ENCODE data around the gene AP1M1.

The AP1M1 gene

GRCh38 chr19:16260160-16260811, 62.6 kb downstream of the AP1M1 start:
- H3K4me1 ChIP-seq (ENCODE audit: low read length): peaks cover 60% of the 10 kb centered on the region
- no peaks in the 10 kb centered on the region for H3K79me2 ChIP-seq (ENCODE audit: low read length)
- no peak overlapping the region for H2AFZ ChIP-seq (ENCODE audit: low read depth, low read length)
- H3K27ac ChIP-seq (ENCODE audit: low read length): peak overlapping the region; percentile 7; the same call in 1 of the 2 replicates
- H3K4me2 ChIP-seq (ENCODE audit: low read length): peak overlapping the region; percentile 45
- H3K27me3 ChIP-seq (ENCODE audit: low read depth, low read length): peaks cover 89% of the 10 kb centered on the region
- peak overlapping the region; percentile 12; the same call in 1 of the 2 replicates for H3K4me3 ChIP-seq (ENCODE audit: low read length)
- H3K9ac ChIP-seq (ENCODE audit: low read length): no peak overlapping the region
- H3K36me3 ChIP-seq (replicated peaks; ENCODE audit: low read depth, low read length): no peaks in the 10 kb centered on the region
- TF ChIP-seq, protein P1, sequence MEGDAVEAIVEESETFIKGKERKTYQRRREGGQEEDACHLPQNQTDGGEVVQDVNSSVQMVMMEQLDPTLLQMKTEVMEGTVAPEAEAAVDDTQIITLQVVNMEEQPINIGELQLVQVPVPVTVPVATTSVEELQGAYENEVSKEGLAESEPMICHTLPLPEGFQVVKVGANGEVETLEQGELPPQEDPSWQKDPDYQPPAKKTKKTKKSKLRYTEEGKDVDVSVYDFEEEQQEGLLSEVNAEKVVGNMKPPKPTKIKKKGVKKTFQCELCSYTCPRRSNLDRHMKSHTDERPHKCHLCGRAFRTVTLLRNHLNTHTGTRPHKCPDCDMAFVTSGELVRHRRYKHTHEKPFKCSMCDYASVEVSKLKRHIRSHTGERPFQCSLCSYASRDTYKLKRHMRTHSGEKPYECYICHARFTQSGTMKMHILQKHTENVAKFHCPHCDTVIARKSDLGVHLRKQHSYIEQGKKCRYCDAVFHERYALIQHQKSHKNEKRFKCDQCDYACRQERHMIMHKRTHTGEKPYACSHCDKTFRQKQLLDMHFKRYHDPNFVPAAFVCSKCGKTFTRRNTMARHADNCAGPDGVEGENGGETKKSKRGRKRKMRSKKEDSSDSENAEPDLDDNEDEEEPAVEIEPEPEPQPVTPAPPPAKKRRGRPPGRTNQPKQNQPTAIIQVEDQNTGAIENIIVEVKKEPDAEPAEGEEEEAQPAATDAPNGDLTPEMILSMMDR (IDR thresholded peaks at IDR 0.05; ENCODE audit: low read depth, low read length): no peak
- TF ChIP-seq EZH2phosphoT487 (IDR thresholded peaks at IDR 0.05; ENCODE audit: low read depth): no peak
- peaks cover 4% of the 10 kb centered on the region; the same call in 1 of the 2 replicates for H4K20me1 ChIP-seq (ENCODE audit: insufficient read depth, low read length)
- peaks cover 4% of the 10 kb centered on the region; the same call in 1 of the 2 replicates for H3K9me3 ChIP-seq (ENCODE audit: insufficient read depth, low read length)

- Histone ChIP-seq H3K4me2 (ENCODE audit: low read length) (no peak overlapping the region), H3K4me1 (ENCODE audit: low read length) (peaks cover 60% of the 10 kb centered on the region), H3K9me3 (ENCODE audit: insufficient read depth, low read length) (peaks cover 5% of the 10 kb centered on the region; the same call in 1 of the 2 replicates), H3K79me2 (ENCODE audit: low read length) (no peaks in the 10 kb centered on the region), H3K36me3 (replicated peaks; ENCODE audit: low read depth, low read length) (no peaks in the 10 kb centered on the region), H3K27me3 (ENCODE audit: low read depth, low read length) (peaks cover 90% of the 10 kb centered on the region), H3K4me3 (ENCODE audit: low read length) (no peak overlapping the region), H2AFZ (ENCODE audit: low read depth, low read length) (no peak overlapping the region), H4K20me1 (ENCODE audit: insufficient read depth, low read length) (peaks cover 4% of the 10 kb centered on the region; the same call in 1 of the 2 replicates), H3K9ac (ENCODE audit: low read length) (no peak overlapping the region), H3K27ac (ENCODE audit: low read length) (no peak overlapping the region)
- TF ChIP-seq EZH2phosphoT487 (IDR thresholded peaks at IDR 0.05; ENCODE audit: low read depth): no peak
- TF ChIP-seq, protein P1 (IDR thresholded peaks at IDR 0.05; ENCODE audit: low read depth, low read length): no peak
Measured at GRCh38 chr19:16260812-16261161, 63.1 kb downstream of the AP1M1 start.

DNA sequence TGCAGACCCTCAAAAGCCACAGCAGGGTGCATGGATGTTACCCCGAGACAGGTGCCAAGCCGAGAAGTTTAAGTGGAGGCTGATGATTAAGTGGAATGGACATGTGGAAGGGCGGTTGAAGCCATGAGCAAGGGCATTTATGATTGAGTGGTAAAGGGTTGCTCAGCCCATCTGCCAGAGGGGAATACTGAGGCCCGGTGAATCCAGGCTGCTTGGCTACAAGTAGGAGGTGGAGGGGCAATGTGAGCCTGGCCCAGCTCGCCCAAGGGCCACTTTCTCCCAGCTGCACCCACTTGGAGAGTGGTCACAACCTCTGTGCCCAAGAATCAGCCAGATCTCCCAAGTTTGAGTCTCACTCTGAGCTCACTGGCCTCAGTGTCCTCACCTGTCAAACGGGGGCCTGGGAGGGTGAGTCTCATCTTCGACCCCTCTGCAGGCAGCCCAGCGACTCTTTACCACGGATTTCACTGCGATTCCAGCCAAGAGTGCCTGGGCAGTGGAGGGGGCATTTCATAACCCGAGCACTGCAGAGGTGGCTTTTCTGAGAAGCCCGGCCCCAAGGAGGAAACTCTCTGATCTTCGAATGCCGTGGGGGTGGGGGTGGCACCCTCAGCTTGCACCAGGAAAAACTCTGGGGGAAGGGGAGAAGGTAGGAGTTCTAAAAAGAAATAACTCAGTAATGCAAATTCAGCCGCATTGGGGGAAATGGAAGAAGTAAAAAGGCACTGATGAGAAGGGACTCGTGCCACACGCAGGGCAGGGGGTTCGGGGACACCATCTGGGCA, 64.1 kb downstream of the AP1M1 start:
- TF ChIP-seq, protein P1 (IDR thresholded peaks at IDR 0.05; ENCODE audit: low read depth, low read length): no peak
- no peak for TF ChIP-seq EZH2phosphoT487 (IDR thresholded peaks at IDR 0.05; ENCODE audit: low read depth)
- peaks cover 60% of the 10 kb centered on the region for H3K4me1 ChIP-seq (ENCODE audit: low read length)
- H3K27ac ChIP-seq (ENCODE audit: low read length): no peak overlapping the region
- no peaks in the 10 kb centered on the region for H3K79me2 ChIP-seq (ENCODE audit: low read length)
- H3K36me3 ChIP-seq (replicated peaks; ENCODE audit: low read depth, low read length): no peaks in the 10 kb centered on the region
- H4K20me1 ChIP-seq (ENCODE audit: insufficient read depth, low read length): peaks cover 8% of the 10 kb centered on the region; the same call in 1 of the 2 replicates
- 0 out of 2 replicates have a peak overlapping the region, but pooled peaks have one; percentile 5 for H3K4me3 ChIP-seq (ENCODE audit: low read length)
- H3K9me3 ChIP-seq (ENCODE audit: insufficient read depth, low read length): peaks cover 5% of the 10 kb centered on the region; the same call in 1 of the 2 replicates
- H3K4me2 ChIP-seq (ENCODE audit: low read length): peak overlapping the region; percentile 46
- H3K9ac ChIP-seq (ENCODE audit: low read length): no peak overlapping the region
- H2AFZ ChIP-seq (ENCODE audit: low read depth, low read length): no peak overlapping the region
- H3K27me3 ChIP-seq (ENCODE audit: low read depth, low read length): peaks cover 90% of the 10 kb centered on the region

- no peaks in the 10 kb centered on the region for H3K36me3 ChIP-seq (replicated peaks; ENCODE audit: low read depth, low read length)
- peaks cover 5% of the 10 kb centered on the region; the same call in 1 of the 2 replicates for H3K9me3 ChIP-seq (ENCODE audit: insufficient read depth, low read length)
- H3K27ac ChIP-seq (ENCODE audit: low read length): no peak overlapping the region
- H2AFZ ChIP-seq (ENCODE audit: low read depth, low read length): no peak overlapping the region
- peaks cover 8% of the 10 kb centered on the region; the same call in 1 of the 2 replicates for H4K20me1 ChIP-seq (ENCODE audit: insufficient read depth, low read length)
- peaks cover 56% of the 10 kb centered on the region for H3K4me1 ChIP-seq (ENCODE audit: low read length)
- H3K4me3 ChIP-seq (ENCODE audit: low read length): no peak overlapping the region
- H3K79me2 ChIP-seq (ENCODE audit: low read length): no peaks in the 10 kb centered on the region
- H3K27me3 ChIP-seq (ENCODE audit: low read depth, low read length): peaks cover 87% of the 10 kb centered on the region
- H3K9ac ChIP-seq (ENCODE audit: low read length): no peak overlapping the region
- TF ChIP-seq EZH2phosphoT487 (IDR thresholded peaks at IDR 0.05; ENCODE audit: low read depth): no peak
- TF ChIP-seq, protein P1 (IDR thresholded peaks at IDR 0.05; ENCODE audit: low read depth, low read length): no peak
- peak overlapping the region; percentile 46 for H3K4me2 ChIP-seq (ENCODE audit: low read length)
Measured at GRCh38 chr19:16262618-16263017, 64.9 kb downstream of the AP1M1 start.

Data from OCI-LY3 (cell line).